Bronchial epithelial cell (primary cell): ENCODE measurements around the gene SMAD3. TPM values are rescaled to one million over a fixed set of nuclear protein-coding genes. Genes with fewer than 3 reads are reported as not detected.

Experiments
- DNase-seq: peaks from one replicate; pipeline ENCODE4 v3.0.0-alpha.2; 2010; ENCODE audit warnings: low read depth
- FAIRE-seq: peaks from 2 replicates; lab custom pipeline; 2011; peaks lifted over from hg19 to GRCh38; lab: Jason Lieb, UNC
- H3K27me3 ChIP-seq: 2 replicates; pipeline ENCODE4 v1.5.1; 2011; ENCODE audit warnings: low read length; ENCODE audit not compliant: control insufficient read depth, insufficient read depth
- H3K36me3 ChIP-seq: 2 replicates; pipeline ENCODE4 v1.5.1; 2011; ENCODE audit warnings: low read length; ENCODE audit not compliant: control insufficient read depth, insufficient read depth
- H3K4me3 ChIP-seq: 2 replicates; pipeline ENCODE4 v1.5.1; 2011; ENCODE audit warnings: mild to moderate bottlenecking, low read depth, low read length, control low read depth
- total RNA-seq: library from RNA; depleted of rRNA; stranded (reverse); fragments of >200 nt; gene quantifications from 2 replicates; pipeline ENCODE4 v1.2.1, GENCODE V29; 2014
- TF ChIP-seq, protein P1 (sequence below): IDR thresholded peaks from 2 replicates; pipeline ENCODE4 v1.5.1; 2011; ENCODE audit warnings: mild to moderate bottlenecking, moderate library complexity, low read length, control low read depth, inconsistent platforms; ENCODE audit not compliant: insufficient read depth, severe bottlenecking

SMAD3 gene
- total RNA-seq, 1 donor from 2014 or later, result 9.5 TPM

DNA sequence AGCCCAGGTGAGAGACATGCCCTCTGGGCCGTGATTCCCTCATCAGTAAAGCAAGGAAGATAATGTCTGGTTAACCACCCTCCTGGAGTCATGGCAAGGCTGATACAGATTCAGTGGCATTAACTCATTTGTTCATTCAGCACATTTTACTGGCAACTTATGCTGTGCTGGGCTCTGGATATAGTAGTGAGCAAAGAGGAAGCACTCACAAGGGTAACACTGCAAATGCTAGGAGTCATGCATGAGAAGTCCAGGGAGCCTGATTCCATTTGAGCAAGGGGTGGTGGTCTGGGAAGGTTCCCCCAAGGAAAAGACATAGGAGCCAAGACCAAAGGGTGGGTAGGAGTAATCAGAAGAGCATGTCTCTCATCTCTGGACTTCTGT lies 50.2 kb downstream of the SMAD3 start:
- DNase-seq, result no peak
- peaks cover 5% of the 10 kb centered on the region for H3K36me3 ChIP-seq
- H3K4me3 ChIP-seq, result no peak overlapping the region
- TF ChIP-seq, protein P1, sequence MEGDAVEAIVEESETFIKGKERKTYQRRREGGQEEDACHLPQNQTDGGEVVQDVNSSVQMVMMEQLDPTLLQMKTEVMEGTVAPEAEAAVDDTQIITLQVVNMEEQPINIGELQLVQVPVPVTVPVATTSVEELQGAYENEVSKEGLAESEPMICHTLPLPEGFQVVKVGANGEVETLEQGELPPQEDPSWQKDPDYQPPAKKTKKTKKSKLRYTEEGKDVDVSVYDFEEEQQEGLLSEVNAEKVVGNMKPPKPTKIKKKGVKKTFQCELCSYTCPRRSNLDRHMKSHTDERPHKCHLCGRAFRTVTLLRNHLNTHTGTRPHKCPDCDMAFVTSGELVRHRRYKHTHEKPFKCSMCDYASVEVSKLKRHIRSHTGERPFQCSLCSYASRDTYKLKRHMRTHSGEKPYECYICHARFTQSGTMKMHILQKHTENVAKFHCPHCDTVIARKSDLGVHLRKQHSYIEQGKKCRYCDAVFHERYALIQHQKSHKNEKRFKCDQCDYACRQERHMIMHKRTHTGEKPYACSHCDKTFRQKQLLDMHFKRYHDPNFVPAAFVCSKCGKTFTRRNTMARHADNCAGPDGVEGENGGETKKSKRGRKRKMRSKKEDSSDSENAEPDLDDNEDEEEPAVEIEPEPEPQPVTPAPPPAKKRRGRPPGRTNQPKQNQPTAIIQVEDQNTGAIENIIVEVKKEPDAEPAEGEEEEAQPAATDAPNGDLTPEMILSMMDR, result no peak
- H3K27me3 ChIP-seq, result no peaks in the 10 kb centered on the region
- FAIRE-seq, result no peak

DNA sequence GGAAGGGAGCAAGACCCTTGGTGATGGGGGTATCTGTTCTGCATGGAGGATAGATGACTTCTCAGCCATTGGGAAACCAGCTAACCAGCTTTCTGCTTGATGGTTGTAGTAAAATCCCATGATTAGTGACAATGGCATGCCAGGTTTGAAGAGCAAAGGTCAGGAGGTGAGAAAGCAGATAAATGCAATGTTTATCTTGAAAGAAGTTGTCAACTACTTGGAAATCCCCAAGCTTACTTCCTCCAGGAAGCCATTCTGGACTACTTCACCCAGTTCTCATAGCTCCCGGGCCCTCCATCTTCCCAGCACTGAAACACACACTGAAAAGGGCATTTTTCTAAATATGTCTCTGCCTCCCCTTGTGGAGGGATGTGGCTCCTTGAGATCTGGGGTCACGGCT lies 51.3 kb downstream of the SMAD3 start:
- TF ChIP-seq, protein P1, result no peak
- DNase-seq, result peak; percentile 54
- peaks cover 5% of the 10 kb centered on the region for H3K36me3 ChIP-seq
- H3K4me3 ChIP-seq, result no peak overlapping the region
- H3K27me3 ChIP-seq, result no peaks in the 10 kb centered on the region
- FAIRE-seq, result no peak

- TF ChIP-seq, protein P1, result no peak
- H3K27me3 ChIP-seq, result no peaks in the 10 kb centered on the region
- DNase-seq (no peak), FAIRE-seq (no peak)
- peaks cover 5% of the 10 kb centered on the region for H3K36me3 ChIP-seq
- no peak overlapping the region for H3K4me3 ChIP-seq
Observed at GRCh38 chr15:67117370-67117769, 52.0 kb downstream of the SMAD3 start.

GRCh38 chr15:67118808-67119207 lies 53.4 kb downstream of the SMAD3 start:
- peak; percentile 58 for DNase-seq
- Histone ChIP-seq H3K27me3 (no peaks in the 10 kb centered on the region), H3K4me3 (no peak overlapping the region), H3K36me3 (peaks cover 4% of the 10 kb centered on the region)
- TF ChIP-seq, protein P1, result no peak
- FAIRE-seq, result no peak

DNA sequence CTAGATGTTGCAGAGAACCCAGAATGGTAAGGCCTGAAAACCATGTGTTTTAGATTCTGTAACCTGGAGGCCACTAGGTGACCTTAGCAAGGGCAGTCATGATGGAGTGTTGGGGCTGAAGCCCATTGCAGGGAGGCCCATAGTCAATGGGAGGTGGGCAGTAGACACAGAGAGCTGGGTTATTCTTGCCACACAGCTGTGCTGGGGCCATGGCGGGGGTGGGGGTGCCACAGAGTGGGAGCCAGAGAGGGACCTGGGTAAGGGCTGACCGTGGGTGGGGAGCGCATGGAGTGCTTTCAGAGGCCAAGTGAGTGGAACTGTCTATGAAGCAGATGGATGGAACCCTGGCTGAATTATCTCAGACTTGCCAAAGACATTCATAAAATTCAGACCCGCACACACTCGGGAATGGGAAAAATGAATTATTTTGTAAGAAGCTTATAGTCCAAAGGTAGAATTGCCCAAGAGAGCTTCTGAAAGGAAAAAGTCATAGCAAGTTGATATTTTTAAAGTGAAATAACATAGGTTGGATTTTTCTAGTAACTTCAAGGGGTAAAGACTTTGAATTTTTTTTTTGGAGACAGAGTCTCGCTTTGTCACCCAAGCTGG lies 53.9 kb downstream of the SMAD3 start:
- no peaks in the 10 kb centered on the region for H3K27me3 ChIP-seq
- no peaks in the 10 kb centered on the region for H3K36me3 ChIP-seq
- FAIRE-seq (no peak), DNase-seq (no peak)
- TF ChIP-seq, protein P1, result no peak
- no peak overlapping the region for H3K4me3 ChIP-seq

DNA sequence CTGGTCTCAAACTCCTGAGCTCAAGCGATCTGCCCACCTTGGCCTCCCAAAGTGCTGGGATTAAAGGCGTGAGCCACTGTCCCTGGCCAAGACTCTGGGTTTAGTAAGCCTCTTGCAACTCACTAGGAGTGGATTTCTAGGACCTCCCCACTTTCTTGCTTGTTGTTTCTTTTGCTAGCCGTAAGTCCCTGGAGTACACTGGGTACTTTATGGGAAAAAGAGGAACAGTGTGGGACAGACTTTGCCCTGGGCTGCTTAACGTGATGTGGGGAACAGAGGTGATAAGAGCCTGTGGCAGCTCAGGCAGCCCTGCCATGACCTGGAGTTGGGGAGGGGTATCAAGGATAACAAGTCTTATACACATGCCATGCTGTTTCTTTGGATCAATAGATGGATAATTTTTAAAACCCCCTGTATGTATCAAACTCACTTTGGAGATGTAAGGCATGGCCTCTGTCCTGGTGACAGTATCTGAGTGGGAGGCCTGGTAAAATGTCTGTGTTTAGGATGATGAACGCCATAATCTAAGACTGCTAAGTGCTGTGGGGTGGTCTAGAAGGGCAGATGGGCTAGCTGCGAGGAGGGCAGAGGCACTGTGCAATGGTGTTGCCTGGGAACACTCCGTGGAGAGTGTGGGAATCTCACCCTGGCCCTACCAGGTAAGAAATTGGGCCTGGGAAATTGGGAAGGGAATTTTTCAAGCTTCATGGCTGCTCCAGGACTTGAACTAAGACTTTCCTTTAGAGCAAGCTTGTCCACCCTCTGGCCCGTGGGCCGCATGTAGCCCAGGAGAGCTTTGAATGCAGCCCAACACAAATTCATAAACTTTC lies 54.8 kb downstream of the SMAD3 start:
- DNase-seq (no peak), FAIRE-seq (no peak)
- H3K4me3 ChIP-seq, result no peak overlapping the region
- TF ChIP-seq, protein P1, result no peak
- no peaks in the 10 kb centered on the region for H3K27me3 ChIP-seq
- no peaks in the 10 kb centered on the region for H3K36me3 ChIP-seq
